SU-DHL-6 (cell line): Measurements from ENCODE around the gene NUP50.

Experiments
- EZH2phosphoT487 ChIP-seq: fragments of 200-600 bp; sonication (generic), shearing (Covaris generic); conservative IDR thresholded peaks from 2 replicates; pipeline ENCODE4 v1.6.1; 2018; ENCODE audit warnings: mild to moderate bottlenecking, antibody characterized with exemption, low read length, moderate library complexity, mixed read lengths
- TF ChIP-seq, protein P1 (sequence below): fragments of 200-600 bp; sonication (generic); IDR thresholded peaks from one replicate; pipeline ENCODE4 v1.5.1; 2017; ENCODE audit warnings: antibody characterized with exemption, mild to moderate bottlenecking, low read length, moderate library complexity; ENCODE audit not compliant: insufficient read depth, poor library complexity, severe bottlenecking

GRCh38 chr22:45124176-45124847 lies 39.4 kb upstream of the NUP50 start:
- TF ChIP-seq, protein P1, sequence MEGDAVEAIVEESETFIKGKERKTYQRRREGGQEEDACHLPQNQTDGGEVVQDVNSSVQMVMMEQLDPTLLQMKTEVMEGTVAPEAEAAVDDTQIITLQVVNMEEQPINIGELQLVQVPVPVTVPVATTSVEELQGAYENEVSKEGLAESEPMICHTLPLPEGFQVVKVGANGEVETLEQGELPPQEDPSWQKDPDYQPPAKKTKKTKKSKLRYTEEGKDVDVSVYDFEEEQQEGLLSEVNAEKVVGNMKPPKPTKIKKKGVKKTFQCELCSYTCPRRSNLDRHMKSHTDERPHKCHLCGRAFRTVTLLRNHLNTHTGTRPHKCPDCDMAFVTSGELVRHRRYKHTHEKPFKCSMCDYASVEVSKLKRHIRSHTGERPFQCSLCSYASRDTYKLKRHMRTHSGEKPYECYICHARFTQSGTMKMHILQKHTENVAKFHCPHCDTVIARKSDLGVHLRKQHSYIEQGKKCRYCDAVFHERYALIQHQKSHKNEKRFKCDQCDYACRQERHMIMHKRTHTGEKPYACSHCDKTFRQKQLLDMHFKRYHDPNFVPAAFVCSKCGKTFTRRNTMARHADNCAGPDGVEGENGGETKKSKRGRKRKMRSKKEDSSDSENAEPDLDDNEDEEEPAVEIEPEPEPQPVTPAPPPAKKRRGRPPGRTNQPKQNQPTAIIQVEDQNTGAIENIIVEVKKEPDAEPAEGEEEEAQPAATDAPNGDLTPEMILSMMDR, result no peak
- no peak for TF ChIP-seq EZH2phosphoT487
